ENCODE results near the gene ZNF33A.
"Not testable (repeated sequence)": the region's sequence is repeated elsewhere in the genome, so short reads cannot be mapped to it uniquely, and the experiment has no call there.

ZNF33A gene

DNA sequence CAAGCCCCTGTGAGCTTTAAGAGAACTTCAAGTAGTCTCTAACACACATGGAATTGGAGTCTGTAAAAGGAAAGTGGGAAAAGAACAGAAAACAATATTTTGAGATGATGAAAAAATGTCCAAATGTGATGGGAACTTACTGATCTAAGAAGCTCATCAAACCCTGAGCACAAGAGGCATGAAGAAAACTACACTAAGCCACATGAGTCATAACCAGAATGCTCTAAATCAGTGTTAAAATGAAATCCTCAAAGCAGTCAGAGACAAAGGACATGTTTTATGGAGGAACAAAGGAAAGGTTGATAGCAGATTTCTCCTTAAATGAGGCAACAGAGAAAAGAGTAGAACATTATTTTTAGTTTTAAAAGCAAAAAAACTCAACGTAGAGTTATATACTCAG is 37.2 kb downstream of the ZNF33A start:
- no peak for DNase-seq

DNA sequence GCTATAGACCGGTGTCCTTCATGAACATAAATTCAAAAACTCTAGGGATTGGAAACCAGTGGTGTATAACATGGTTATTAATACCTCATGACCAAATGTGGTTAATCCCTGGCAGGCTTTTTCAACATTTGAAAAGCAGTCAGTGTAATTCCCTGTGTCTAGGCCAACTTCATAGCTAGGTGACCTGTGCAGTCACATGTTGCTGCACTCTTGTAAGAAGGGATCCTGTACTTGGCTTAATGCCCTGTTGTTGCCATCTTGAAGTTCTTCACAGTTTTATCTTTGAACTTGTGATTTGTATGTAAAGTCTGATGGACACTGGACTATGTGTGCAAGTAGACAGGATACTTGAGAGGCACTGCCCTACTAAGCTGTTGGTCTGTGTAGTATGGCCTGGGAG is 39.7 kb downstream of the ZNF33A start:
- no peak for DNase-seq

DNA sequence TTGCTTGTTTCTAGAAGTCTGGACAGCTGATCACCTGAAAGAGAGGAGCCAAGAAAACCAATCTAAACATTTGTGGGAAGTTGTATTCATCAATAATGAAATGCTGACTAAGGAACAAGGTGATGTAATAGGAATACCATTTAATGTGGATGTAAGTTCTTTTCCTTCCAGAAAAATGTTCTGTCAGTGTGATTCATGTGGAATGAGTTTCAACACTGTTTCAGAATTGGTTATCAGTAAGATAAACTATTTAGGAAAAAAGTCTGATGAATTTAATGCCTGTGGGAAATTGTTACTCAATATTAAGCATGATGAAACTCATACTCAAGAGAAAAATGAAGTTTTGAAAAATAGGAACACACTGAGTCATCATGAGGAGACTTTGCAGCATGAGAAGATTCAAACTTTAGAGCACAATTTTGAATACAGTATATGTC is 43.9 kb downstream of the ZNF33A start:
- DNase-seq, result no peak

DNA sequence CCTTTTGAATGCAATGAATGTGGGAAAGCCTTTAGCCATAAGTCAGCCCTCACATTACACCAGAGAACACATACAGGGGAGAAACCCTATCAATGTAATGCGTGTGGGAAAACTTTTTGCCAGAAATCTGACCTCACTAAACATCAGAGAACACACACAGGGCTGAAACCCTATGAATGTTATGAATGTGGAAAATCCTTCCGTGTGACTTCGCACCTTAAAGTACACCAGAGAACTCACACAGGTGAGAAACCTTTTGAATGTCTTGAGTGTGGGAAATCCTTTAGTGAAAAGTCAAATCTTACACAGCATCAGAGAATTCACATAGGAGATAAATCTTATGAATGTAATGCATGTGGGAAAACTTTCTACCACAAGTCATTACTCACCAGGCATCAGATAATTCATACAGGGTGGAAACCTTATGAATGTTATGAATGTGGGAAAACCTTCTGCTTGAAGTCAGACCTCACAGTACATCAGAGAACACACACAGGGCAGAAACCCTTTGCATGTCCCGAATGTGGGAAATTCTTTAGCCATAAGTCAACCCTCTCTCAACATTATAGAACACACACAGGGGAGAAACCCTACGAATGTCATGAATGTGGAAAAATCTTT is 44.9 kb downstream of the ZNF33A start:
- DNase-seq, result not testable (repeated sequence)

DNA sequence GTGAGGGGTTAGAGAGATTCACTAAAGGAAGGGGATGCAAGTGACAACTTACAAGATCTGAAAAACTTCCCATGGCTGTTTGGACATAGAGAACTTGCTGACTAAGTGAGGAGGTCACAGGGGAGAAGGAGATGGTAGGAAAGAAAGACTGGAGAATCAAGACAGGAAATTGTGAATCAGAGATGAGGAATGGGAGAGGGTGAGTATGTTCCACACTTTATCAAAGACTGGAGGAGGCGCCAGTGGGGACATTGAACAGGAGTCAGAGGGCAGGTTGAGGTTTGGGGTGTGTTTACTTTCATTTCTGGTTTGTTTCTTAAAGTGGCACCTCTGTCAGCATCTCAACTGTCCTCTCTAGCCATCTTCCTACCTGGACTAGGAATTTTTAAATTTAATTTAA is 59.2 kb downstream of the ZNF33A start:
- DNase-seq, result not testable (repeated sequence)

DNA sequence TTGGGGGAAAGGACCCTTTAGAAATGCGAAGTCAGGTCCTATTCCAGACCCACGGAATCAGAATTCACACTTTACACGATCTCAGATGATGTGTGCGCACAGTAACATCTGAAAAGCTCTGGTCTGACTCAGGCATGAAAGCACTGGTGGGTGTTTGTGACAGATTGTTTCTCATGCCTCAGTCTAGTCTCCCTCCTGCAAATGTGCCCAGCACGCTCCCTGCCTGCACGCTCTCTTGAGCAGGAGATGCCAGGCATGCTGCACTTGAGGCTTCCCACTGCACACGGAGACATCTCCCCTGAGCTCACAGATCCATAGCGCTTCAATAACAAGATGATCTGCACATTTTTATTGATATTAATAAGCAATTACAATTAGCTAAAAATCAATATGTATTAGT is 60.0 kb downstream of the ZNF33A start:
- DNase-seq, result no peak

DNA sequence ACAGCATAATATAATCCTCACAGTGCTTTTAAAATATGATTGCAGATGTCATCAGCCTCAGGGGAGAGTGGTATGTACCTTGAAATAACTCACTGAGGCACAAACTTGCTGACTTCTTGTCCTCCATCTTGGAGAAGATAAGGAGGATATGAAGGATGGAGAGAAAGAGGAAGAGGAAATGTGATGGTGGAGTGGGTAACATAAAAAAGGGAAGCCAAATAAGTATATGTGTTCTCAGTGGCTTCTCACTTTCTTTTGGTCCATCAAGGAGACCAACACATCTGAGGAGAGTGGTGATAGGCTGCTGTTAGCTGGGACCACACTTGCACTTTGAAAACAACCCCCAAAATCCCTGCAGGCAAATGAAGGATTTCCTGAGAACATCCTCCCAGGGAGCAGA is 62.1 kb downstream of the ZNF33A start:
- DNase-seq, result no peak

DNA sequence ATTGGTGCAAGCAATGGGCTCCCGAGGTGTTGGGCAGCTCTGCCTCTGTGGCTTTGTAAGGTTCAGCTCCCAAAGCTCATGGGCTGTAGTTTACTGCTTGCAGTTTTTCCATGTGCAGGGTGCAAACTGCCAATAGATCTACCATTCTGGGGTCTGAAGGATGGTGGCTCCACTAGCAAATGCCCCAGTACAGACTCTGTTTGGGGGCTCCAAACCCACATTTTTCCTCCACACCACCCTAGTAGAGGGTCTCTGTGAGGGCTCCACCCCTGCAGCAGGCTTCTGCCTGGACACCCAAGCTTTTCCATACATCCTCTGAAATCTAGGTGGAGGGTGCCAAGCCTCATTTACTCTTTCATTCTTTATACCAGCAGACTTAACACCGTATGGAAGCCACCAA is 66.2 kb downstream of the ZNF33A start:
- DNase-seq, result no peak

DNA sequence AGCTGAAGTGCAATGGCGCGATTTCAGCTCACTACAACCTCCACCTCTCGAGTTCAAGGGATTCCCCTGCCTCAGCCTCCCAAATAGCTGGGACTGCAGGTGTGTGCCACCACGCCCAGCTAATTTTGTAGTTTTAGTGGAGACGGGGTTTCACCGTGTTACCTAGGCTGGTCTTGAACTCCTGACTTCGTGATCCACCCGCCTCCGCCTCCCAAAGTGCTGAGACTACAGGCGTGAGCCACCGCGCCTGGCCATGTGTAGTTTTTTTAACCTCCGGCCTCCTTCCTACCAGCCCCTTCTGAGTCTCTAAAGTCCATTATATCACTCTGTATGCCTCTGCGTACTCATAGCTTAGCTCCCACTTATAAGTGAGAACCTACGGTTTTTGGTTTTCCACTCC is 82.8 kb downstream of the ZNF33A start:
- DNase-seq, result not testable (repeated sequence)

DNA sequence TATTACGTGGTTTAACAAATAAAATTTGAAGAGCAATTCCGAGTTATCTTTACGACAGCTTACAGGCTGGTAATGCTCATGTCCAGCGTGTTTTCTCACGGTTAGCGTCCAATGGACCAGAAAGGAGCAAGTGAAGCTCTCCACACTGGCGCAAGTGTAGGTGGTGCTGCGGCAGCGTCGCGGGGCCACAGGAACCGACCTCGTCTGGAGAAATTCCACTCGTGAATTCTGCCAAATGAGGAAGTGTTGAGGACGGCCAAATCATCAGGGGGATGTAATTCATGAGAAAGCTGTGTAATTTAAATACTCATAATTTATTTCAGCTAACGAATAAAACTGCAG is 83.3 kb downstream of the ZNF33A start:
- no peak for DNase-seq

DNA sequence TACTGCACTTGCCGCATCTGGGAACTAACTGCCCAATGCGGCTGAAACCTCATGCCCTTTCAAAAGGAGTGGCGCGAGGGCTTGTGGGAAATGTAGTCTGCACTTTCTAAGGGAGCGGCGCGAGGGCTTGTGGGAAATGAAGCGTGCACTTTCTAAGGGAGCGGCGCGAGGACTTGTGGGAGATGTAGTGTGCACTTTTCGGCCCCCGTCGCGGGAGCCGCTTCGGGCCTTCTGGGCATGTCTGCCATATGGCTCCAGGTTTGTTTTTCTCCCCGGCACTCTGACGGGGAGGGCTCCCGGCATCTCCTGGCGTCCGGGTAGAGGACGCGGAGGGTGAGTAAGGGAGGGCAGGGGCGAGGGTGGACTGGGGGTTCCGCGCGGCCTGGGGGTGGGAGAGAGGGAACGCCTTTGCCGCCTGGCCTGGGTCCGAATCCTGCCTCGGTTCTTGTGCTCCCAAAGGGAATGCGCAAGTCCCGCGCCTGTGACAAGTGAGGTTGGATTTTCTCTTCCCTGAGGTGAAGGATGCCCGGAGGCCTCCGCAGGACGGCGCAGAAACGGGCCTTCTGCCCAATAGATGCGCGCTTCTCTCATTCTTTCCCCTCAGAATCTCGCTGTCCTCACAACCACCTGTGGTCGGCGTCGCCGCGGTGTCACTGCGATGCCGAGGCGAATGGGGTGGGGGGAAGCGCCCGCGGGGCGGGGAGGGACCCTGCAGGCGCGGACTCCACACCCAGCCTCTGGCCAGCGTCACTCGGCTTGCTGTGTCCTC is 83.9 kb downstream of the ZNF33A start, which contains the start of gene ZNF37A:
Gene ZNF37A (plus strand): TSS at position 180 of the 769 bp plus-strand sequence. CDS start 2,281 bp downstream, outside the sequence.
- peak; percentile 57 to 58 for DNase-seq

DNA sequence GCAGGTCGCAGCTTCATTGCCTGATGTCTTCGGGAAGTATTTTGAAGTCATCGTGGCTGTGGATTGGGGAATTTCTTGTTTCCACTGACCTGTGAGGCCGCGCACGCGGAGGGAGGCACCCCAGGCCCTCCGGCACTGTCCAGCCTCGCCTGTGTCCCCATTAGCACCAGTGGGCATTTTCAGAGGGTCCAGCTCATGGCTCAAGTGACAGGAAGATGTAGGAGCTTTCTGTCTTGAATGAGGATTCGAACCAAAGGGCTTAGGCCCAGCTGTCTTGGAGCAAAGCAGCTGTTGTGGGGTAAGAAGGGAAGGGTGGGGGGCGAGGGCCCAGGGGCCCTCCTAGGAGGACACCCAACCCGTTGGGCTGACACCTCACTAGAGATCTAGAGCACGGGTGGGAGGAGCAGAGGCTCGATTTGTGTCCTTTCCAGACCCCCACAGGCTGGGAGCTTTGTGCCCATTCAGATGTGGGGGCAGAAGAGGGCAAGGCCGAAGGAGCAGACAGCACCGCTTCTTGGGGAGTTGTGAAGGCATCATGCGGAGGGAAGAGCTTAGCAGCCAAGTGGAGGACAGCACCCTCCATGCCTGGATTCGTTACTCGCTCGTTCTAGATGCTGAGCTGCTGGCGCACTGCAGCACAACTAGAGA is 84.6 kb downstream of the ZNF33A start:
- DNase-seq, result no peak

DNA sequence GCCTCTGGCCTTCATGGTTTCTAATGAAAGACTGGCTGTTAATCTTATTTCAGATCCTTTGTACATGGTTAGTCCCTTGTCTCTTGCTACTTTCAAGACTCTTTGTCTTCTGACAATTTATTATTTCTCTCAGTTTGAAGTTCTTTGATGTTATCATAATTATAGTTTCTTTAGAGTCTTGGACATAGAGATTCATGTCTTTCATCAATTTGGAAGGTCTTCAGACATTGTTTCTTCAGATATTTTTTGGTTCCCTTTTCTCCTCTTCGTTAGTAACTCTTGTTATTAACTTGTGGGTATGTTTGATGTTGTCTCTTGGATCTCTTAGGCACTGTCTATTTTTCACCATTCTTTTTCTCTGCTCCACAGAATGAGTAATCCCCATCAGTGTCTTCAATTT is 92.4 kb downstream of the ZNF33A start:
- DNase-seq, result no peak

DNA sequence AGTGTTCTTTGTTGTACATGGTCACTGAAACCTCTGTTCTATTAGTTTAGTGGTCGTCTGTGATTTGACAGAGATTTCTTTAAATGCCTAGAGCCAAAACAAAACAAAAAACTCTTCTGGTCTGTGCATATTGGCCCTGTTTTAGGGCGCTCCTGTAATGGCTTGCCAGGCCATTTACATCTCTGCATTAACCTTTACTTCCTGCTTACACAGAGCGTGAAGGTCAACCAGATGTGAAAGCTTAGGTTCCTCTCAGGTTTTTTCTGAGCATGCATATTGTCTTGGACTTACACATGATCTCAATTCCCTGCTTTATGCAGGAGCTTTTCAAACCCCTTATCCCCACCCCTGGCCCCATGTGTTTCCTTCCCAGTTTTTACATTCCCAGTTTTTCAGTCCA is 93.3 kb downstream of the ZNF33A start:
- no peak for DNase-seq

DNA sequence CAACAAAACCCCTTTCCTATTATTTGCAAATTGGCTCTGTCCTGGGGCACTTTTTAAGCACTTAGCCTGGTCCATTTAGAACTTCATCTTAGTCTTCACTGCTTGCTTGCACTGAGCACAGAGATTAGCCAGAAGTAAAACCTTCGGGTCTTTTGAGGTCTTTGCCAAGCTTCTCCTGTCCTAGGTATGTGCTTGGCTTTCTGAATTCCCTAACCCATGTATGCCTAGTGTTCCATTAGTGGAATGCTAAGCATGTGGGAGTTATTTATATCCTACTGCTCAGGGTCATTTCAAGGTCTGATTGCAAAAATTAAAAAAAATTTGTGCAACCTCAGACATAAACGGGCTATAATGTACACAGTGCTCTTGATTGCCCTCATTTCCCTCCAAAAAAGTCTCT is 101.7 kb downstream of the ZNF33A start:
- DNase-seq, result no peak
